Endothelial cell (in vitro differentiated cells): ENCODE data around the gene PCGF3. TPM values are rescaled to one million over a fixed set of nuclear protein-coding genes. Genes with fewer than 3 reads are reported as not detected.
A peak's percentile ranks its signal among the peaks of the same experiment; 100 is the strongest.

Source experiments
- DNase-seq: peaks from one replicate; pipeline ENCODE4 v3.0.0; 2021; ENCODE audit warnings: low spot score
- H3K27ac Mint-ChIP-seq: one replicate; pipeline ENCODE4 v1.8.0; 2021; ENCODE audit warnings: mixed read lengths, inconsistent platforms; ENCODE audit not compliant: unreplicated experiment
- H3K27me3 Mint-ChIP-seq: one replicate; pipeline ENCODE4 v1.8.0; 2021; ENCODE audit warnings: mild to moderate bottlenecking, moderate library complexity, mixed read lengths, inconsistent platforms; ENCODE audit not compliant: unreplicated experiment
- H3K36me3 Mint-ChIP-seq: one replicate; pipeline ENCODE4 v1.8.0; 2021; ENCODE audit warnings: mild to moderate bottlenecking, low read depth, mixed read lengths, inconsistent platforms; ENCODE audit not compliant: unreplicated experiment
- H3K4me1 Mint-ChIP-seq: one replicate; pipeline ENCODE4 v1.8.0; 2021; ENCODE audit warnings: mild to moderate bottlenecking, mixed read lengths, inconsistent platforms; ENCODE audit not compliant: unreplicated experiment
- H3K4me3 Mint-ChIP-seq: one replicate; pipeline ENCODE4 v1.8.0; 2021; ENCODE audit warnings: mild to moderate bottlenecking, mixed read lengths, inconsistent platforms; ENCODE audit not compliant: unreplicated experiment
- H3K9me3 Mint-ChIP-seq: one replicate; pipeline ENCODE4 v1.8.0; 2021; ENCODE audit warnings: mixed read lengths, inconsistent platforms; ENCODE audit not compliant: unreplicated experiment
- CTCF ChIP-seq: fragments of 200-600 bp; sonication (generic); IDR thresholded peaks from one replicate; pipeline ENCODE4 v1.5.0; 2021; ENCODE audit warnings: antibody characterized with exemption; ENCODE audit not compliant: unreplicated experiment
- total RNA-seq: library from RNA; stranded (reverse); fragmentation: NEBNext Ultra II Directional; extraction: Animal tissue kit (Norgen Biotek cat#: 25700); gene quantifications from one replicate; pipeline ENCODE4 v1.2.1, GENCODE V29; 2021; ENCODE audit not compliant: unreplicated experiment

The PCGF3 gene
- total RNA-seq, 1 donor from 2014 or later = 84.5 TPM

DNA sequence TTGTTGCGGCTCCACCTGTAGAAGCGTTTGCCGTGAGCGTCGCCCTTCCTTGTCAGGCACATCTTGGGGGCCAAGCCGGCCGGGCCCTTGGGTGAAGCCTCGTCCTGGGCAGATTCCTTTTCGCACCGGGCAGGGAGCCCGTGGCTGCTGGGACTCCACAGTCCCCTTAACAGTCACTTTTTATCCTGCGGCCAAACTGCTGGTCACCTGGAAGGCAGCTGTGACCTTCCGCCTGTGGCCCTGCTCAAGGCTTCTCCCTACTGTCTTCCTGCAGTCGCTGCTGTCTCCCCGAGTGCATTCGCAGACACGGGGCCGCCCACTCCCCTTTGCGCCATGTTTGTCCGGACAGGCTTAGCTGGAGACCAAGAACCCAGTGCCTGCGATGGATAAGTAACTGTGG, 55.0 kb downstream of the PCGF3 start:
- H3K4me3 Mint-ChIP-seq = peak overlapping the region; percentile 91
- H3K27me3 Mint-ChIP-seq = peaks cover 29% of the 10 kb centered on the region
- DNase-seq = no peak
- H3K4me1 Mint-ChIP-seq = peaks cover 43% of the 10 kb centered on the region
- no peak for TF ChIP-seq CTCF
- peaks cover 6% of the 10 kb centered on the region for H3K9me3 Mint-ChIP-seq
- H3K27ac Mint-ChIP-seq = peak overlapping the region; percentile 96
- H3K36me3 Mint-ChIP-seq = peaks cover 63% of the 10 kb centered on the region

- H3K27me3 Mint-ChIP-seq = peaks cover 32% of the 10 kb centered on the region
- peak overlapping the region; percentile 48 for H3K4me3 Mint-ChIP-seq
- peaks cover 6% of the 10 kb centered on the region for H3K9me3 Mint-ChIP-seq
- no peak for TF ChIP-seq CTCF
- H3K27ac Mint-ChIP-seq = peak overlapping the region; percentile 96
- peaks cover 67% of the 10 kb centered on the region for H3K36me3 Mint-ChIP-seq
- DNase-seq = no peak
- peaks cover 43% of the 10 kb centered on the region for H3K4me1 Mint-ChIP-seq
Measured at GRCh38 chr4:761086-761485, 55.5 kb downstream of the PCGF3 start.

DNA sequence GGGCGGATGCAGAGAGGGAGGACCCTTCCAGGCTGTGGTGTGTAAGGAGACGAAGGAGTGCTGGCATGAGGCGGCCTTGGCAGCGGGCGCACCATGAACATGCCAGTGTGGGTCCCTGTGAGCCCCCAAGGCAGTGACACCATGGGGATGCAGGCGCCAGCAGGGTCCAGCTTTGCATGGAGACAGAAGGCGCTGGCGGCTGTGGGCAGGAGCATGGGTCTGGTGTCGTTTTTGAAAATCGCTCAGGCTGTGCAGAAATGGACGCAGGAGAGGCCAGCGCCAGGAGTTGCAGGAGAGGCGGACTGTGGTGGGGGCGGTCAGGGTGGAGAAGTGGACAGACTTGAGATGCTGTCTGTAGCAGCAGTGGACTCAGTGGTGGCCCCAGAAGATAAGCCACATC, 56.1 kb downstream of the PCGF3 start:
- DNase-seq = no peak
- peaks cover 6% of the 10 kb centered on the region for H3K9me3 Mint-ChIP-seq
- H3K4me3 Mint-ChIP-seq = peak overlapping the region; percentile 48
- peaks cover 69% of the 10 kb centered on the region for H3K36me3 Mint-ChIP-seq
- H3K4me1 Mint-ChIP-seq = peaks cover 47% of the 10 kb centered on the region
- no peak overlapping the region for H3K27ac Mint-ChIP-seq
- TF ChIP-seq CTCF = no peak
- H3K27me3 Mint-ChIP-seq = peaks cover 35% of the 10 kb centered on the region

DNA sequence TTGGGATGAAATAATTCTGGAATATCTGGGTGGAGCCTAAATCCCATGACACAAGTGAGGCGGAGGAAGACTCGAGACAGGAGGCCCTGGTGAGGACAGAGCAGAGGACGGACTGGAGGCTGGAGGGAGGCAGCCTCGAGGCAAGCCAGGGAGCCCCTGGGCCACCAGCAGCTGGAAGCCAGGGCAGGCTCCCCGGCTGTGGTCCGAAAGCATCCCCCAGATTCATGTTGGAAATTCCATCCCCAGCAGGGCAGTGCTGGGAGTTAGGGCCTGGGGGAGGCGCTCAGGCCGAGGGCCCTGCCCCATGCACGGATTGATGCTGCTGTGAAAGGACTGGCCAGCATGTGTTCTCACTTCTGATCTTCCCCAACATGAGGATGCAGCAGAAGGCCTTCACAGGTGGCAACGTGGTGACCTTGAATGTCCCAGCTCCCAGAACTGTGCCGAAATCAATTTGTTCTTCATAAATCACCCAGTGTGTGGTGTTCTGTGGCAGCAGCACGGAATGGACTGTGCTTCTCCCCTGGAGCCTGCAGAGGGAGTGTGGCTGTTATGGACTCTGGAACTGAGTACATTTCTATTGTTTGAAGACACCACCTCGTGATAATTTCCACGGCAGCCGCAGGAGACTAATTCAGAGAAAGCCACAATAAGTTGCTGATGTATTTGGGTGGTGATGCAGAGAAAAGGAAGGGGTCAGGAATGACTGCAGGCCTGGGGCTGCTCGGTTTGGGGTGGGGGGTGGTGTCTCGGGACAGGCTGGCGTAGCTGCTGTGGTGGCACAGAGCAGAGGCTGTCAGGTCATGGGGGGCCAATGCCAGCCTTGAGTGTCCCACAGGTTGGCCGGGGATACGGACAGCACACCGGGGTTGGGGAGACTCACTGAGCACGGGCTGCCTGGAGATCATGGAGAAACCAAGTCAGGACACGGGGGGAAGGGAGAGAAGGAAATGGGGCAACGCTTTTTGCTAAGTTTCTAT, 56.9 kb downstream of the PCGF3 start:
- Mint-ChIP-seq H3K4me3 (peak overlapping the region; percentile 74), H3K36me3 (peaks cover 69% of the 10 kb centered on the region), H3K27ac (peak overlapping the region; percentile 94), H3K4me1 (peaks cover 54% of the 10 kb centered on the region), H3K27me3 (peaks cover 38% of the 10 kb centered on the region), H3K9me3 (peaks cover 6% of the 10 kb centered on the region)
- TF ChIP-seq CTCF = no peak
- no peak for DNase-seq
